HG02798 (cell line): ENCODE measurements around the gene LYZL6.

Experiments used
- ATAC-seq: cut with Tn5 transposase; IDR thresholded peaks from one replicate; pipeline ENCODE4 v1.9.1; 2021; ENCODE audit warnings: mild to moderate bottlenecking; ENCODE audit not compliant: unreplicated experiment, poor library complexity

The LYZL6 gene

GRCh38 chr17:35889818-35890773 is 53.4 kb downstream of the LYZL6 start:
- no peak for ATAC-seq

- no peak for ATAC-seq
Observed at GRCh38 chr17:35889241-35889640, 54.3 kb downstream of the LYZL6 start.
